ENCODE measurements around the gene KIT. TPM values are rescaled to one million over a fixed set of nuclear protein-coding genes. Genes with fewer than 3 reads are reported as not detected.

The KIT gene
- total and polyA plus RNA-seq, 2 donors (not counting 3 experiments of a cell fraction or from before 2014, with no cell fraction given): 19.8 to 39.7 TPM

GRCh38 chr4:54662901-54663585, 5.3 kb downstream of the KIT start:
- POLR2A ChIA-PET: no interaction called here
- Histone ChIP-seq H3K36me3 (ENCODE audit: control insufficient read depth in 2 of 2, extremely low read depth in 1 of 2, insufficient read depth in 2 of 2, low read length in 2 of 2) (no peaks in the 10 kb centered on the region), H3K4me2 (ENCODE audit: insufficient read depth, low read length) (no peak overlapping the region), H3K9me1 (replicated peaks; ENCODE audit: control insufficient read depth, extremely low read depth, insufficient read depth, low read length) (no peaks in the 10 kb centered on the region), H4K20me1 (replicated peaks; ENCODE audit: control insufficient read depth, extremely low read depth, insufficient read depth, low read length) (no peaks in the 10 kb centered on the region), H3K27ac (ENCODE audit: insufficient read depth, low read depth, low read length) (no peak overlapping the region), H3K9me3 (replicated peaks; ENCODE audit: control insufficient read depth, insufficient read depth, low read length) (no peaks in the 10 kb centered on the region), H3K79me2 (ENCODE audit: control insufficient read depth, insufficient read depth, low read length) (no peaks in the 10 kb centered on the region), H3K4me1 (ENCODE audit: control insufficient read depth, extremely low read depth, insufficient read depth, low read length) (peaks cover 12% of the 10 kb centered on the region), H3K9ac (replicated peaks; ENCODE audit: extremely low read depth, insufficient read depth, low read length) (no peak overlapping the region), H2AFZ (ENCODE audit: low read depth, low read length) (no peak overlapping the region), H3K27me3 (ENCODE audit: control insufficient read depth in 2 of 2, insufficient read depth in 2 of 2, low read length in 2 of 2) (peaks cover 15 to 36% of the 10 kb centered on the region in 2 experiments), H3K4me3 (replicated peaks in 1 of 3; ENCODE audit: insufficient read depth in 1 of 3, low read depth in 1 of 3, low read length in 3 of 3) (no peak overlapping the region)
- no peak for DNase-seq (ENCODE audit: low read depth, low spot score)
- FAIRE-seq: no peak
- TF ChIP-seq MAX (IDR thresholded peaks at IDR 0.05; ENCODE audit: insufficient read depth, insufficient read length): no peak
- TF ChIP-seq CTCF (IDR thresholded peaks at IDR 0.05; ENCODE audit: extremely low read depth in 1 of 2, insufficient read depth in 1 of 2, low read depth in 1 of 2, low read length in 2 of 2): no peak
- TF ChIP-seq POLR2A (IDR thresholded peaks at IDR 0.05; ENCODE audit: low read depth, low read length): no peak
- no peak for TF ChIP-seq POLR2AphosphoS5 (IDR thresholded peaks at IDR 0.05; ENCODE audit: insufficient read depth, low read depth, low read length)
- TF ChIP-seq GATA2 (IDR thresholded peaks at IDR 0.05; ENCODE audit: insufficient read depth, insufficient read length, low read depth, low read length): no peak
- TF ChIP-seq MYC (IDR thresholded peaks at IDR 0.05; ENCODE audit: low read depth, low read length): no peak
- no peak for TF ChIP-seq JUN (IDR thresholded peaks at IDR 0.05; ENCODE audit: borderline replicate concordance, insufficient read depth, insufficient read length, low read depth)
- TF ChIP-seq EZH2 (IDR thresholded peaks at IDR 0.05; ENCODE audit: borderline replicate concordance, low read depth, low read length, severe bottlenecking): no peak
- CTCF ChIA-PET: interaction anchor here (0.6 to 1.0 kb wide), 2 partner anchors 11 to 736 kb away, joined by 3 read pairs; no protein-coding TSS in a partner anchor
- dilution Hi-C loops (cut with MboI; ENCODE audit: extremely low pct_ligation_motif_present, low sequenced_read_pairs): no loop called here
- no TSS peak for BruUV-seq (replicated peaks)
- intact Hi-C loops (cut with micrococcal nuclease): no loop called here
